ENCODE measurements around the gene ST6GALNAC6. TPM values are rescaled to one million over a fixed set of nuclear protein-coding genes. Genes with fewer than 3 reads are reported as not detected.

The ST6GALNAC6 gene
- total and polyA plus RNA-seq, 2 of the 4 experiments (the other 2 are of a cell fraction) = 35.7 to 48.6 TPM

DNA sequence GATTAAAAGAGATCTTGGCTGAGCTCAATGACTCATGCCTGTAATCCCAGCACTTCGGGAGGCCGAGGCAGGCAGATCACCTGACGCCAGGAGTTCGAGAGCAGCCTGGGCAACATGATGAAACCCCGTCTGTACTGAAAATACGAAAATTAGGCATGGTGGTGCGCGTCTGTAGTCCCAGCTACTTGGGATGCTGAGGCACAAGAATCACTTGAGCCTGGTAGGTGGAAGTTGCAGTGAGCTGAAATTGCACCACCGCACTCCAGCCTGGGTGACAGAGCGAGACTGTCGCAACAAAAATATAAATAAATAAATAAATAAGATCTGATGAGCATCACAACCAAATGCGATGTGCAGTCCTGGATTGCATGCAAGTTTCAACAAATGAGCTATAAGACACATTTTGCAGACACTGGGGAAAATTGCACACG is 36.2 kb downstream of the ST6GALNAC6 start:
- H2BK5ac ChIP-seq (ENCODE audit: low read depth, low read length, poor library complexity, severe bottlenecking) = no peak overlapping the region
- no peaks in the 10 kb centered on the region for H3K27me3 ChIP-seq (ENCODE audit: control insufficient read depth, insufficient read depth, low read length)
- H3K9me3 ChIP-seq (ENCODE audit: control insufficient read depth, insufficient read depth, low read length) = no peaks in the 10 kb centered on the region
- peaks cover 8% of the 10 kb centered on the region for H3K36me3 ChIP-seq (ENCODE audit: control insufficient read depth, insufficient read depth, low read length)
- TF ChIP-seq ELK1 (IDR thresholded peaks at IDR 0.05; ENCODE audit: borderline replicate concordance, low read depth, low read length) (no peak), RFX5 (IDR thresholded peaks at IDR 0.05; ENCODE audit: low read depth, low read length) (no peak), MXI1 (IDR thresholded peaks at IDR 0.05; ENCODE audit: borderline replicate concordance, low read depth, low read length) (no peak), BHLHE40 (IDR thresholded peaks at IDR 0.05; ENCODE audit: low read depth, low read length) (no peak), CEBPB (IDR thresholded peaks at IDR 0.05; ENCODE audit: low read depth, low read length) (no peak), FOS (IDR thresholded peaks at IDR 0.05; ENCODE audit: low read depth, low read length) (no peak), CTCF (conservative IDR thresholded peaks at IDR 0.05; ENCODE audit: low read depth, low read length) (no peak), USF2 (IDR thresholded peaks at IDR 0.05; ENCODE audit: low read depth, low read length) (no peak), POLR2A (IDR thresholded peaks at IDR 0.05; ENCODE audit: low read depth, low read length) (no peak), SMC3 (IDR thresholded peaks at IDR 0.05; ENCODE audit: low read depth, low read length) (no peak), MAFK (IDR thresholded peaks at IDR 0.05; ENCODE audit: low read depth, low read length) (no peak), RCOR1 (IDR thresholded peaks at IDR 0.05; ENCODE audit: insufficient replicate concordance, low read length) (no peak), MAZ (IDR thresholded peaks at IDR 0.05; ENCODE audit: borderline replicate concordance, low read depth, low read length) (no peak), RAD21 (IDR thresholded peaks at IDR 0.05; ENCODE audit: low read length) (no peak), CHD1 (IDR thresholded peaks at IDR 0.05; ENCODE audit: low read depth, low read length) (no peak), NFE2L2 (IDR thresholded peaks at IDR 0.05; ENCODE audit: low read depth, low read length) (no peak)
- no peak overlapping the region for H2AK9ac ChIP-seq (replicated peaks; ENCODE audit: low read depth, low read length, poor library complexity)
- BruUV-seq (replicated peaks) = no TSS peak
- no peak overlapping the region for H3K56ac ChIP-seq (ENCODE audit: extremely low read depth, insufficient read depth, low read length)
- H3K18ac ChIP-seq (ENCODE audit: low read depth, low read length) = no peak overlapping the region
- H2BK20ac ChIP-seq (ENCODE audit: low read depth, low read length) = no peak overlapping the region
- no peak overlapping the region for H3K23ac ChIP-seq (ENCODE audit: low read depth, low read length)
- WGBS, 2 experiments (ENCODE audit: extremely low coverage in 2 of 2, insufficient read length in 1 of 2) = 86% methylated on average over 9 of the region's 13 CpGs; no CpG with 5 or more reads in 1 of the 2 experiments
- H2BK15ac ChIP-seq (ENCODE audit: low read depth, low read length) = no peak overlapping the region
- H2AK5ac ChIP-seq (ENCODE audit: low read depth, low read length) = no peak overlapping the region
- ChIA-PET POLR2A (ENCODE audit: unreplicated experiment) (no interaction called here), CTCF (no interaction called here)
- no peak overlapping the region for H3K4ac ChIP-seq (ENCODE audit: low read depth, low read length)
- H3K27ac ChIP-seq (ENCODE audit: insufficient read depth, low read length) = no peak overlapping the region
- DNase-seq (no peak), ATAC-seq (ENCODE audit: low read depth) (no peak)
- H4K91ac ChIP-seq (ENCODE audit: insufficient read depth, low read depth, low read length) = no peak overlapping the region
- H3K14ac ChIP-seq (replicated peaks; ENCODE audit: low read depth, low read length) = no peak overlapping the region
- H3K4me2 ChIP-seq (ENCODE audit: low read depth, low read length) = no peak overlapping the region
- no peaks in the 10 kb centered on the region for H3K4me1 ChIP-seq (ENCODE audit: control insufficient read depth, insufficient read depth, low read length)
- no peak overlapping the region for H2AFZ ChIP-seq (replicated peaks; ENCODE audit: low read length, poor library complexity)
- intact Hi-C loops (cut with micrococcal nuclease) = no loop called here
- no peak overlapping the region for H4K8ac ChIP-seq (ENCODE audit: low read depth in 2 of 2, low read length in 2 of 2)
- in situ Hi-C loops (cut with MboI; ENCODE audit: low sequenced_read_pairs) = no loop called here
- H3K79me1 ChIP-seq (ENCODE audit: low read depth in 1 of 2, low read length in 2 of 2) = no peaks in the 10 kb centered on the region
- no peak overlapping the region for H2BK120ac ChIP-seq (ENCODE audit: low read depth, low read length)
- H4K5ac ChIP-seq (ENCODE audit: low read depth, low read length) = no peak overlapping the region
- no peak overlapping the region for H3K9ac ChIP-seq (ENCODE audit: low read depth, low read length)
- dilution Hi-C loops (cut with HindIII; ENCODE audit: low sequenced_read_pairs, unreplicated experiment) = no loop called here
- H4K20me1 ChIP-seq (ENCODE audit: insufficient read depth, low read length) = no peaks in the 10 kb centered on the region
- H3K4me3 ChIP-seq (ENCODE audit: insufficient read depth, low read depth, low read length) = no peak overlapping the region
- H3K9me1 ChIP-seq (ENCODE audit: insufficient read depth, low read length) = peaks cover 5% of the 10 kb centered on the region; the same call in 1 of the 2 replicates

All from IMR-90 (cell line).